Urothelium cell line (cell line): ENCODE data around the gene PRKAG2.

Source experiments
- DNase-seq: peaks from one replicate; pipeline ENCODE4 v3.0.0; 2011; ENCODE audit warnings: low spot score, mixed read lengths
- FAIRE-seq: peaks from 2 replicates; lab custom pipeline; 2011; peaks lifted over from hg19 to GRCh38; lab: Jason Lieb, UNC

The PRKAG2 gene

GRCh38 chr7:151632750-151633515 is 244.0 kb downstream of the PRKAG2 start:
- FAIRE-seq (no peak), DNase-seq (no peak)

- DNase-seq (peak; percentile 60), FAIRE-seq (no peak)
Measured at GRCh38 chr7:151631953-151632749, 244.8 kb downstream of the PRKAG2 start.

GRCh38 chr7:151631570-151631952 is 245.4 kb downstream of the PRKAG2 start:
- DNase-seq: no peak

GRCh38 chr7:151630851-151631569 is 245.9 kb downstream of the PRKAG2 start:
- no peak for DNase-seq

More at GRCh38 chr7:151631570-151631952, 245.4 kb downstream of the PRKAG2 start:
- no peak for FAIRE-seq

GRCh38 chr7:151630358-151630757 is 246.6 kb downstream of the PRKAG2 start:
- FAIRE-seq (no peak), DNase-seq (no peak)

More at GRCh38 chr7:151630851-151631569, 245.9 kb downstream of the PRKAG2 start:
- FAIRE-seq: no peak

GRCh38 chr7:151629713-151630272 is 247.1 kb downstream of the PRKAG2 start:
- DNase-seq (no peak), FAIRE-seq (no peak)

- FAIRE-seq (no peak), DNase-seq (no peak)
Measured at GRCh38 chr7:151628846-151629604, 247.9 kb downstream of the PRKAG2 start.

- DNase-seq (no peak), FAIRE-seq (no peak)
Measured at GRCh38 chr7:151626422-151627115, 250.3 kb downstream of the PRKAG2 start.

GRCh38 chr7:151625606-151626005 is 251.3 kb downstream of the PRKAG2 start:
- FAIRE-seq (no peak), DNase-seq (no peak)

GRCh38 chr7:151624246-151624928 is 252.5 kb downstream of the PRKAG2 start:
- DNase-seq: no peak

GRCh38 chr7:151623766-151624165 is 253.1 kb downstream of the PRKAG2 start:
- FAIRE-seq: no peak

More at GRCh38 chr7:151624246-151624928, 252.5 kb downstream of the PRKAG2 start:
- FAIRE-seq: no peak

GRCh38 chr7:151621961-151622360 is 255.0 kb downstream of the PRKAG2 start:
- no peak for FAIRE-seq
- no peak for DNase-seq

More at GRCh38 chr7:151623766-151624165, 253.1 kb downstream of the PRKAG2 start:
- DNase-seq: no peak

GRCh38 chr7:151616443-151617213 is 260.3 kb downstream of the PRKAG2 start:
- no peak for DNase-seq
- FAIRE-seq: no peak

- FAIRE-seq (no peak), DNase-seq (no peak)
Measured at GRCh38 chr7:151615784-151616183, 261.1 kb downstream of the PRKAG2 start.

- DNase-seq: no peak
- no peak for FAIRE-seq
Measured at GRCh38 chr7:151615058-151615457, 261.9 kb downstream of the PRKAG2 start.

- no peak for FAIRE-seq
- DNase-seq: no peak
Measured at GRCh38 chr7:151614019-151614418, 262.9 kb downstream of the PRKAG2 start.

GRCh38 chr7:151611878-151612277 is 265.0 kb downstream of the PRKAG2 start:
- no peak for FAIRE-seq
- no peak for DNase-seq

GRCh38 chr7:151611041-151611440 is 265.9 kb downstream of the PRKAG2 start:
- DNase-seq (no peak), FAIRE-seq (no peak)
